ENCODE results near the gene ADGRV1. TPM values are rescaled to one million over a fixed set of nuclear protein-coding genes. Genes with fewer than 3 reads are reported as not detected.

The ADGRV1 gene
- total RNA-seq, 2 donors from 2014 or later, result 97.6 to 117 TPM

DNA sequence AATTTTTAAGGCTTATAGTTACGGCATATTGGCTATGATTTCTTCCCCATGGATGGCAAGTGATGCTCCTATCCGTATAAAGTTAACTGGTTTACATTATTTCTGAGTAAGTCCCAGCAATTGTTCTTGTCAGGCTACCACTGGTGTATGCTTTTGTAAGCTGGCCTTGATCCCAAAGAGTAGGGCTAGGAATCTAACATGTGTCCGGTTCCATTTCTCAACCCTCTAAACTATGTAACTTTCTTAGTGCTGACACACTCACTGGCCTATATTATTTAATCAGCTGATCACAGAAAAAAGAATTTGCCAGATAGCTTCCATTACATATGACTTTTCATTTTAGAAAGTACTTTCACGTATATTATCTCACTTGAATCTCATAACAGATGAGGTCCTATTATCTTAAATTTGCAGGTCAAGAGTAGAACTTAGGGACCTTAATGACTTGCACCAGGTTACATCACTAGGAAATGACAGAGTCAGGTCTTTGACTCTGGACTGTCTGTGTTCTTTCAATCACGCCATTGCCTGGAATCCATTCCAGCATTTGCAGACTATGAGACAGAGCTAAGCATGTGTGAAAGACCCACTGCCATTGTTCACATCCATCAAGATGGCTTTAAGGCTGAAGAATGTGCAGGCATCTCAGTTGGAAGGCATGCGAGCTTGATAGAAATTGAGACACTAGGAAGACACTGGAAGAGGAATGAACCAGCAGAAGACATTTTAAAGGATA lies 461.6 kb downstream of the ADGRV1 start:
- Mint-ChIP-seq H3K36me3 (ENCODE audit: low read depth) (peaks cover under 1% of the 10 kb centered on the region), H3K27me3 (ENCODE audit: insufficient read depth) (no peaks in the 10 kb centered on the region), H3K4me1 (peaks cover 67% of the 10 kb centered on the region), H3K27ac (no peak overlapping the region), H3K9me3 (peaks cover 3% of the 10 kb centered on the region), H3K4me3 (no peak overlapping the region)
- Histone ChIP-seq H3K27ac (ENCODE audit: low read depth, low read length) (peak overlapping the region; percentile 74), H3K4me1 (ENCODE audit: control insufficient read depth, insufficient read depth, low read length) (peaks cover 25% of the 10 kb centered on the region), H3K27me3 (ENCODE audit: control insufficient read depth, insufficient read depth, low read length, poor library complexity, severe bottlenecking) (no peaks in the 10 kb centered on the region), H3K9ac (ENCODE audit: extremely low read depth, low read length, poor library complexity, severe bottlenecking) (no peak overlapping the region), H3K36me3 (ENCODE audit: control insufficient read depth, insufficient read depth, low read length) (no peaks in the 10 kb centered on the region), H3K9me3 (ENCODE audit: control insufficient read depth, low read length) (peaks cover under 1% of the 10 kb centered on the region), H3K4me3 (ENCODE audit: low read length) (peak overlapping the region; percentile 1)
- no peak for DNase-seq
- WGBS, 2 experiments (ENCODE audit: insufficient coverage in 1 of 2, insufficient read length in 1 of 2), result 88 to 94% methylated on average over 6 of the region's 6 CpGs
- TF ChIP-seq, protein P1, sequence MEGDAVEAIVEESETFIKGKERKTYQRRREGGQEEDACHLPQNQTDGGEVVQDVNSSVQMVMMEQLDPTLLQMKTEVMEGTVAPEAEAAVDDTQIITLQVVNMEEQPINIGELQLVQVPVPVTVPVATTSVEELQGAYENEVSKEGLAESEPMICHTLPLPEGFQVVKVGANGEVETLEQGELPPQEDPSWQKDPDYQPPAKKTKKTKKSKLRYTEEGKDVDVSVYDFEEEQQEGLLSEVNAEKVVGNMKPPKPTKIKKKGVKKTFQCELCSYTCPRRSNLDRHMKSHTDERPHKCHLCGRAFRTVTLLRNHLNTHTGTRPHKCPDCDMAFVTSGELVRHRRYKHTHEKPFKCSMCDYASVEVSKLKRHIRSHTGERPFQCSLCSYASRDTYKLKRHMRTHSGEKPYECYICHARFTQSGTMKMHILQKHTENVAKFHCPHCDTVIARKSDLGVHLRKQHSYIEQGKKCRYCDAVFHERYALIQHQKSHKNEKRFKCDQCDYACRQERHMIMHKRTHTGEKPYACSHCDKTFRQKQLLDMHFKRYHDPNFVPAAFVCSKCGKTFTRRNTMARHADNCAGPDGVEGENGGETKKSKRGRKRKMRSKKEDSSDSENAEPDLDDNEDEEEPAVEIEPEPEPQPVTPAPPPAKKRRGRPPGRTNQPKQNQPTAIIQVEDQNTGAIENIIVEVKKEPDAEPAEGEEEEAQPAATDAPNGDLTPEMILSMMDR (conservative IDR thresholded peaks at IDR 0.05), result no peak

DNA sequence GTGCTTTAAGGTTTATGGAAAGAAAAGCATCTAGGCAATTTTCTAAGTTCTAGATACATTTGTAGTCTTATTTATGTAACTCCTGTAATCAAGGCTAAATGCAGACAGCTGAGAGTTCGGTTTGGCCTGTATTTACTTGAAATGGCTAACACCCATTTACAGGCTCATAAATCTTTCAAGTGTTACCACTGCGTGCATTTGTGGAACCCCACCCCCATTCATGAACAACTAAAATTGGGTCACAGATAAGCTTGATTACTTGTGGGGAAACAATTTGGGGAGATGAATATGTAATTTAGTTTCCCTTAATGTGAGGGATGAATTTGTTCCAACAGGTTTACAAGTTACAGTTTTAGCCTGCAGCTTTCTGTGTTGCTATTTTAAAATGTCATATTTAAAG lies 463.9 kb downstream of the ADGRV1 start:
- no peak overlapping the region for H3K9ac ChIP-seq (ENCODE audit: extremely low read depth, low read length, poor library complexity, severe bottlenecking)
- H3K9me3 Mint-ChIP-seq, result no peaks in the 10 kb centered on the region
- H3K36me3 Mint-ChIP-seq (ENCODE audit: low read depth), result no peaks in the 10 kb centered on the region
- H3K27ac Mint-ChIP-seq, result no peak overlapping the region
- H3K27me3 Mint-ChIP-seq (ENCODE audit: insufficient read depth), result no peaks in the 10 kb centered on the region
- no peaks in the 10 kb centered on the region for H3K36me3 ChIP-seq (ENCODE audit: control insufficient read depth, insufficient read depth, low read length)
- no peak overlapping the region for H3K4me3 Mint-ChIP-seq
- H3K27ac ChIP-seq (ENCODE audit: low read depth, low read length), result no peak overlapping the region
- TF ChIP-seq, protein P1 (conservative IDR thresholded peaks at IDR 0.05), result no peak
- peaks cover 28% of the 10 kb centered on the region for H3K4me1 ChIP-seq (ENCODE audit: control insufficient read depth, insufficient read depth, low read length)
- DNase-seq, result no peak
- H3K4me3 ChIP-seq (ENCODE audit: low read length), result no peak overlapping the region
- H3K27me3 ChIP-seq (ENCODE audit: control insufficient read depth, insufficient read depth, low read length, poor library complexity, severe bottlenecking), result no peaks in the 10 kb centered on the region
- WGBS, 2 experiments (ENCODE audit: insufficient coverage in 1 of 2, insufficient read length in 1 of 2), result 100% methylated on average over 1 to 2 of the region's 2 CpGs
- H3K9me3 ChIP-seq (ENCODE audit: control insufficient read depth, low read length), result no peaks in the 10 kb centered on the region
- peaks cover 69% of the 10 kb centered on the region for H3K4me1 Mint-ChIP-seq

DNA sequence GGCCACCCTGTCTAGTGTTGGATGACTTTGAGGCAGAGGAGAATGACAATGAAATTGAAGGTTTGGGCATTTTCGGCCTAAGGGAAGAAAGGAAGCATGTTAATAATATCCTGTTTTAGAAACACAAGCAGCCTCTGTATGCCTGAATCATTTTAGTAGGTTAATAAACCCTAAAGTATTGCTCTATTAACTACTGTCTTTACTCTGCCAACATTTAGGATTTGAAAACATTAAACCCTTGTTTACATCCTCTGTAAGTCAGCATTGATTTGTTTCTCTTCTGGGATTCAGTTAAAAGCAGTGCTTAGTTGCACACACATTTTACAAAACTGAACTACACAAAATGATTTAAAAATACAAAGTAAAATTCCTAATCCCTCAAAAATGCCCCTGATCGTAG lies 465.6 kb downstream of the ADGRV1 start:
- no peak for DNase-seq
- H3K36me3 Mint-ChIP-seq (ENCODE audit: low read depth), result no peaks in the 10 kb centered on the region
- H3K36me3 ChIP-seq (ENCODE audit: control insufficient read depth, insufficient read depth, low read length), result no peaks in the 10 kb centered on the region
- H3K9me3 ChIP-seq (ENCODE audit: control insufficient read depth, low read length), result no peaks in the 10 kb centered on the region
- peaks cover 28% of the 10 kb centered on the region for H3K4me1 ChIP-seq (ENCODE audit: control insufficient read depth, insufficient read depth, low read length)
- H3K4me3 Mint-ChIP-seq, result no peak overlapping the region
- WGBS, 2 experiments (ENCODE audit: insufficient coverage in 1 of 2, insufficient read length in 1 of 2), result 84% methylated on average over 2 of the region's 2 CpGs; no CpG with 5 or more reads in 1 of the 2 experiments
- peaks cover 74% of the 10 kb centered on the region for H3K4me1 Mint-ChIP-seq
- no peak overlapping the region for H3K27ac ChIP-seq (ENCODE audit: low read depth, low read length)
- no peak overlapping the region for H3K4me3 ChIP-seq (ENCODE audit: low read length)
- TF ChIP-seq, protein P1 (conservative IDR thresholded peaks at IDR 0.05), result no peak
- H3K9ac ChIP-seq (ENCODE audit: extremely low read depth, low read length, poor library complexity, severe bottlenecking), result no peak overlapping the region
- no peaks in the 10 kb centered on the region for H3K27me3 ChIP-seq (ENCODE audit: control insufficient read depth, insufficient read depth, low read length, poor library complexity, severe bottlenecking)
- no peaks in the 10 kb centered on the region for H3K27me3 Mint-ChIP-seq (ENCODE audit: insufficient read depth)
- H3K27ac Mint-ChIP-seq, result no peak overlapping the region
- no peaks in the 10 kb centered on the region for H3K9me3 Mint-ChIP-seq

Measured in endodermal cell (in vitro differentiated cells).